ENCODE results near the gene IMP3.

Gene IMP3

GRCh38 chr15:75672646-75673425 is 32.8 kb upstream of the IMP3 start:
- no peak for DNase-seq (ENCODE audit: low read depth in 1 of 2, low spot score in 1 of 2)

- DNase-seq (ENCODE audit: low read depth in 1 of 2, low spot score in 1 of 2) = no peak
These were observed 31.9 kb upstream of the IMP3 start for GRCh38 chr15:75671730-75672602.

GRCh38 chr15:75669879-75670212 is 29.8 kb upstream of the IMP3 start:
- DNase-seq (ENCODE audit: low read depth in 1 of 2, low spot score in 1 of 2) = no peak

- DNase-seq (ENCODE audit: low read depth in 1 of 2, low spot score in 1 of 2) = no peak
These were observed 29.3 kb upstream of the IMP3 start for GRCh38 chr15:75669191-75669878.

- no peak for DNase-seq (ENCODE audit: low read depth in 1 of 2, low spot score in 1 of 2)
These were observed 26.9 kb upstream of the IMP3 start for GRCh38 chr15:75666823-75667501.

GRCh38 chr15:75663931-75664421 is 24.0 kb upstream of the IMP3 start:
- DNase-seq (ENCODE audit: low read depth in 1 of 2, low spot score in 1 of 2) = no peak

- no peak for DNase-seq (ENCODE audit: low read depth in 1 of 2, low spot score in 1 of 2)
These were observed 22.9 kb upstream of the IMP3 start for GRCh38 chr15:75662823-75663519.

GRCh38 chr15:75661756-75662140 is 21.7 kb upstream of the IMP3 start:
- DNase-seq (ENCODE audit: low read depth in 1 of 2, low spot score in 1 of 2) = no peak

GRCh38 chr15:75661100-75661755 is 21.2 kb upstream of the IMP3 start:
- DNase-seq (ENCODE audit: low read depth in 1 of 2, low spot score in 1 of 2) = no peak

- DNase-seq (ENCODE audit: low read depth in 1 of 2, low spot score in 1 of 2) = no peak
These were observed 20.1 kb upstream of the IMP3 start for GRCh38 chr15:75659928-75660645.

- DNase-seq (ENCODE audit: low read depth in 1 of 2, low spot score in 1 of 2) = no peak
These were observed 19.2 kb upstream of the IMP3 start for GRCh38 chr15:75659141-75659771.

GRCh38 chr15:75656813-75657212 is 16.8 kb upstream of the IMP3 start:
- no peak for DNase-seq (ENCODE audit: low read depth in 1 of 2, low spot score in 1 of 2)

GRCh38 chr15:75656331-75656730 is 16.3 kb upstream of the IMP3 start:
- DNase-seq (ENCODE audit: low read depth in 1 of 2, low spot score in 1 of 2) = no peak

GRCh38 chr15:75655931-75656330 is 15.9 kb upstream of the IMP3 start:
- no peak for DNase-seq (ENCODE audit: low read depth in 1 of 2, low spot score in 1 of 2)

- DNase-seq (ENCODE audit: low read depth in 1 of 2, low spot score in 1 of 2) = no peak
These were observed 14.3 kb upstream of the IMP3 start for GRCh38 chr15:75654201-75654907.

- no peak for DNase-seq (ENCODE audit: low read depth in 1 of 2, low spot score in 1 of 2)
These were observed 13.4 kb upstream of the IMP3 start for GRCh38 chr15:75653347-75653913.

GRCh38 chr15:75651810-75652543 is 12.0 kb upstream of the IMP3 start:
- DNase-seq (ENCODE audit: low read depth in 1 of 2, low spot score in 1 of 2) = no peak
